NB4 (cell line): Measurements from ENCODE around the gene CARD6.
"Not testable (repeated sequence)": the region's sequence is repeated elsewhere in the genome, so short reads cannot be mapped to it uniquely, and the experiment has no call there.

Source experiments
- DNase-seq: peaks from one replicate; pipeline ENCODE4 v3.0.0; 2010; ENCODE audit warnings: low read depth
- H3K4me3 ChIP-seq: one replicate; pipeline ENCODE4 v1.5.1; 2011; ENCODE audit warnings: mild to moderate bottlenecking, low read depth, low read length, moderate library complexity
- CTCF ChIP-seq: IDR thresholded peaks from one replicate; pipeline ENCODE4 v1.5.1; 2012; ENCODE audit warnings: low read depth, low read length
- MAX ChIP-seq: IDR thresholded peaks from 2 replicates; pipeline ENCODE4 v1.6.1; 2011; ENCODE audit warnings: low read depth, low read length
- MYC ChIP-seq: IDR thresholded peaks from 2 replicates; pipeline ENCODE4 v1.6.1; 2011; ENCODE audit warnings: low read depth, low read length
- POLR2A ChIP-seq: IDR thresholded peaks from 2 replicates; pipeline ENCODE4 v1.6.1; 2011; ENCODE audit warnings: mild to moderate bottlenecking; ENCODE audit not compliant: insufficient read length; ENCODE audit errors: extremely low read depth

Gene CARD6

GRCh38 chr5:40813698-40814281 lies 27.4 kb upstream of the CARD6 start:
- 0 out of 2 replicates have a peak, but pooled peaks have one; percentile 10 for TF ChIP-seq MYC
- TF ChIP-seq CTCF, result no peak
- DNase-seq, result peak; percentile 71
- H3K4me3 ChIP-seq, result no peak overlapping the region

- no peak overlapping the region for H3K4me3 ChIP-seq
- DNase-seq, result no peak
- no peak for TF ChIP-seq CTCF
- no peak for TF ChIP-seq POLR2A
- TF ChIP-seq MAX, result no peak
- no peak for TF ChIP-seq MYC
Measured at GRCh38 chr5:40823459-40823858, 17.7 kb upstream of the CARD6 start.

GRCh38 chr5:40825461-40826043 lies 15.6 kb upstream of the CARD6 start:
- peak; percentile 38 for TF ChIP-seq POLR2A
- not testable (repeated sequence) for H3K4me3 ChIP-seq
- peak; percentile 53 for DNase-seq

- H3K4me3 ChIP-seq, result no peak overlapping the region
- TF ChIP-seq MYC, result no peak
- TF ChIP-seq POLR2A, result peak; percentile 17
- DNase-seq, result no peak
Measured at GRCh38 chr5:40826489-40827187, 14.5 kb upstream of the CARD6 start.

- no peak overlapping the region for H3K4me3 ChIP-seq
- TF ChIP-seq CTCF (no peak), MYC (no peak), POLR2A (no peak), MAX (no peak)
- DNase-seq, result no peak
Measured at GRCh38 chr5:40827188-40827977, 13.8 kb upstream of the CARD6 start.

- no peak for TF ChIP-seq CTCF
- TF ChIP-seq MAX, result no peak
- TF ChIP-seq POLR2A, result peak; percentile 22
- TF ChIP-seq MYC, result no peak
Measured at GRCh38 chr5:40828021-40828631, 13.0 kb upstream of the CARD6 start.

More at GRCh38 chr5:40828021-40828631, 13.0 kb upstream of the CARD6 start:
- DNase-seq, result no peak
- H3K4me3 ChIP-seq, result no peak overlapping the region
